ENCODE data around the gene RBM28.
"Not testable (repeated sequence)": the region's sequence is repeated elsewhere in the genome, so short reads cannot be mapped to it uniquely, and the experiment has no call there.

RBM28 gene

GRCh38 chr7:128309124-128309523 lies 34.6 kb downstream of the RBM28 start:
- peaks cover 91% of the 10 kb centered on the region for H3K36me3 ChIP-seq (ENCODE audit: control insufficient read depth, insufficient read depth, low read length)
- no peak overlapping the region for H3K27ac ChIP-seq (ENCODE audit: low read depth, low read length)
- H3K9me3 ChIP-seq (ENCODE audit: control insufficient read depth, insufficient read depth, low read length): no peaks in the 10 kb centered on the region
- no peak overlapping the region for H3K9ac ChIP-seq (ENCODE audit: low read depth, low read length)
- no peaks in the 10 kb centered on the region for H3K27me3 ChIP-seq (ENCODE audit: control insufficient read depth, insufficient read depth, low read length)
- H3K4me3 ChIP-seq (ENCODE audit: low read depth, low read length): no peak overlapping the region
- H3K4me1 ChIP-seq (ENCODE audit: control insufficient read depth, insufficient read depth, low read length): no peaks in the 10 kb centered on the region

DNA sequence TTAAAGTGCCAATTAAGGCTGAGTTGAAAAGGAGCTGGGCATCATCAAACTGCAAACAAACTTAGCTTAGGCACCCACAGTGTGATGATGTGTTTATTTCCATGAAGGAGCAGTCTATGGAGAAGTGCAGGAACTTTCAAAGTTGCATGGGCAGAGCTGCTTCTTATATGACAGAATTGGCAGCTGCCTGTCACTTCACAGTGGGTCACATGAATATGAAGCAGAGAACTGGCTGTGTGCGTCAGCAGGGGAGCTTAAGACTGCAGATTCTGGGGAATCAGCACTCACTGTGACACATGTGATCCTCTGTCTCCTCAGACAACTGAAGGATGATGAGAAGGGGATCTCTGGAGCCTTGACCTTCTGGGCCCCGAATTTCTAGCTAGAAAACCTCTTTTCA lies 36.6 kb downstream of the RBM28 start:
- Histone ChIP-seq H3K36me3 (ENCODE audit: control insufficient read depth, insufficient read depth, low read length) (peaks cover 83% of the 10 kb centered on the region), H3K27me3 (ENCODE audit: control insufficient read depth, insufficient read depth, low read length) (no peaks in the 10 kb centered on the region), H3K9ac (ENCODE audit: low read depth, low read length) (no peak overlapping the region), H3K9me3 (ENCODE audit: control insufficient read depth, insufficient read depth, low read length) (no peaks in the 10 kb centered on the region), H3K4me3 (ENCODE audit: low read depth, low read length) (no peak overlapping the region), H3K4me1 (ENCODE audit: control insufficient read depth, insufficient read depth, low read length) (no peaks in the 10 kb centered on the region; the same call in 1 of the 2 replicates), H3K27ac (ENCODE audit: low read depth, low read length) (no peak overlapping the region)

- H3K9ac ChIP-seq (ENCODE audit: low read depth, low read length): no peak overlapping the region
- H3K27me3 ChIP-seq (ENCODE audit: control insufficient read depth, insufficient read depth, low read length): no peaks in the 10 kb centered on the region
- no peak overlapping the region for H3K27ac ChIP-seq (ENCODE audit: low read depth, low read length)
- peaks cover 19% of the 10 kb centered on the region for H3K4me1 ChIP-seq (ENCODE audit: control insufficient read depth, insufficient read depth, low read length)
- peaks cover 55% of the 10 kb centered on the region for H3K36me3 ChIP-seq (ENCODE audit: control insufficient read depth, insufficient read depth, low read length)
- no peak overlapping the region for H3K4me3 ChIP-seq (ENCODE audit: low read depth, low read length)
- H3K9me3 ChIP-seq (ENCODE audit: control insufficient read depth, insufficient read depth, low read length): no peaks in the 10 kb centered on the region
Measured at GRCh38 chr7:128304212-128304611, 39.5 kb downstream of the RBM28 start.

- Histone ChIP-seq H3K9me3 (ENCODE audit: control insufficient read depth, insufficient read depth, low read length) (no peaks in the 10 kb centered on the region), H3K36me3 (ENCODE audit: control insufficient read depth, insufficient read depth, low read length) (peaks cover 51% of the 10 kb centered on the region), H3K27me3 (ENCODE audit: control insufficient read depth, insufficient read depth, low read length) (no peaks in the 10 kb centered on the region), H3K9ac (ENCODE audit: low read depth, low read length) (no peak overlapping the region), H3K4me1 (ENCODE audit: control insufficient read depth, insufficient read depth, low read length) (peaks cover 24% of the 10 kb centered on the region), H3K27ac (ENCODE audit: low read depth, low read length) (no peak overlapping the region), H3K4me3 (ENCODE audit: low read depth, low read length) (no peak overlapping the region)
Measured at GRCh38 chr7:128303643-128304042, 40.1 kb downstream of the RBM28 start.

DNA sequence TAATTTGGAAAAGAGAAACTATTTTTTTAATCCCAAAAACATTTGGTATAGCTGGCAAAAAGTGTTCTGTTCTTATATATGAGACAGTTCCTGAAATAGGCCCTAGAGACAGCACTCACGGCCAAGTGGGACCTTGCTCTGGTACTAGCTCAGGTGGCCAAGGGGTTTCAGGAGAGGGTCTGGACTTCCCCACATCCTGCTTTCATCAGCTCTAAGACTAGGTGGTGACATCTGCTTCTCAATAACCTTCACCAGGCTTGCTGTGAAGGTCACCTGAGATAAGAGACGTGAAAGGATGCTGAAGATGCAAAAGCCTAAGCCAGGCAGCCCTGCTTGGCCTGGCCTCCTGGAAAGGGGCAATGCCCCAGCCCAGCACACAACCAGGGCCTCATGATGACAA lies 40.6 kb downstream of the RBM28 start:
- Histone ChIP-seq H3K9ac (ENCODE audit: low read depth, low read length) (no peak overlapping the region), H3K27me3 (ENCODE audit: control insufficient read depth, insufficient read depth, low read length) (no peaks in the 10 kb centered on the region), H3K4me1 (ENCODE audit: control insufficient read depth, insufficient read depth, low read length) (peaks cover 27% of the 10 kb centered on the region), H3K4me3 (ENCODE audit: low read depth, low read length) (no peak overlapping the region), H3K36me3 (ENCODE audit: control insufficient read depth, insufficient read depth, low read length) (peaks cover 46% of the 10 kb centered on the region), H3K27ac (ENCODE audit: low read depth, low read length) (no peak overlapping the region), H3K9me3 (ENCODE audit: control insufficient read depth, insufficient read depth, low read length) (no peaks in the 10 kb centered on the region)

DNA sequence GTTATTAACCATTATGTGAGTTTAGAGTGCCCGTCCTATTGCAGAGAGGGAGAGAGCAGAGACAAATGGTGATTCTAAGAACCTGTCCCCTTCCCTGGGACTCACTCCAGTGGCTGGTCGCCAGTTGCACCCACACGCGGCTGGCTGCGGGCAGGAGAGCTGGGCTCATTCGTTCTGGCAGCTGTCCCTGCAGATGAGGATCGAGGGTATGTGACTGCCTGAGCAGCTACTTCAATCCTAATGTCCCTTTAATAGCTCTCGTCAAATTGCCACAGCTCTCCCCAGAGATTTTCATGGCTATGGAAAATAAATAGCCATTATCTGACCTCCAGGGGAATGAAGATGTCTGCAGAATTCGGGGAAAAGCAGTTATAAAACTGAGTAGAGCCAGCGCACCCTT lies 41.6 kb downstream of the RBM28 start:
- peaks cover 27% of the 10 kb centered on the region for H3K4me1 ChIP-seq (ENCODE audit: control insufficient read depth, insufficient read depth, low read length)
- H3K27ac ChIP-seq (ENCODE audit: low read depth, low read length): no peak overlapping the region
- H3K9ac ChIP-seq (ENCODE audit: low read depth, low read length): no peak overlapping the region
- no peaks in the 10 kb centered on the region for H3K27me3 ChIP-seq (ENCODE audit: control insufficient read depth, insufficient read depth, low read length)
- no peaks in the 10 kb centered on the region for H3K9me3 ChIP-seq (ENCODE audit: control insufficient read depth, insufficient read depth, low read length)
- H3K4me3 ChIP-seq (ENCODE audit: low read depth, low read length): no peak overlapping the region
- H3K36me3 ChIP-seq (ENCODE audit: control insufficient read depth, insufficient read depth, low read length): peaks cover 36% of the 10 kb centered on the region

GRCh38 chr7:128299109-128299607 lies 44.5 kb downstream of the RBM28 start:
- Histone ChIP-seq H3K4me1 (ENCODE audit: control insufficient read depth, insufficient read depth, low read length) (peaks cover 27% of the 10 kb centered on the region), H3K27ac (ENCODE audit: low read depth, low read length) (peak overlapping the region; percentile 83), H3K9me3 (ENCODE audit: control insufficient read depth, insufficient read depth, low read length) (no peaks in the 10 kb centered on the region), H3K9ac (ENCODE audit: low read depth, low read length) (no peak overlapping the region), H3K4me3 (ENCODE audit: low read depth, low read length) (peak overlapping the region; percentile 28), H3K36me3 (ENCODE audit: control insufficient read depth, insufficient read depth, low read length) (peaks cover 11% of the 10 kb centered on the region), H3K27me3 (ENCODE audit: control insufficient read depth, insufficient read depth, low read length) (no peaks in the 10 kb centered on the region)

DNA sequence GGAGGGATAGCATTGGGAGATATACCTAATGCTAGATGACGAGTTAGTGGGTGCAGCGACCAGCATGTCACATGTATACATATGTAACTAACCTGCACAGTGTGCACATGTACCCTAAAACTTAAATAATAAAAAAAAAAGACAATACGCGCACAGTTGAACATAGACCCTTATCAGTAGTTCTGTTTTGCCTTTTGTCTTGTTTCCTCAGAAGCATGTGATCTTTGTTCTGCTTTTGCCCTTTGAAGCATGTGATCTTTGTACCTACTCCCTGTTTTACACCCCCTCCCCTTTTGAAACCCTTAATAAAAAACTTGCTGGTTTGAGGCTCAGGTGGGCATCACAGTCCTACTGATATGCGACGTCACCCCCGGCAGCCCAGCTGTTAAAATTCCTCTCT lies 45.7 kb downstream of the RBM28 start:
- H3K27ac ChIP-seq (ENCODE audit: low read depth, low read length); H3K9me3 ChIP-seq (ENCODE audit: control insufficient read depth, insufficient read depth, low read length); H3K27me3 ChIP-seq (ENCODE audit: control insufficient read depth, insufficient read depth, low read length); H3K9ac ChIP-seq (ENCODE audit: low read depth, low read length); H3K4me3 ChIP-seq (ENCODE audit: low read depth, low read length); H3K36me3 ChIP-seq (ENCODE audit: control insufficient read depth, insufficient read depth, low read length): not testable (repeated sequence)
- peaks cover 27% of the 10 kb centered on the region for H3K4me1 ChIP-seq (ENCODE audit: control insufficient read depth, insufficient read depth, low read length)

GRCh38 chr7:128287556-128287955 lies 56.2 kb downstream of the RBM28 start:
- peaks cover 6% of the 10 kb centered on the region for H3K9me3 ChIP-seq (ENCODE audit: control insufficient read depth, insufficient read depth, low read length)
- H3K4me3 ChIP-seq (ENCODE audit: low read depth, low read length): no peak overlapping the region
- no peaks in the 10 kb centered on the region for H3K27me3 ChIP-seq (ENCODE audit: control insufficient read depth, insufficient read depth, low read length)
- no peaks in the 10 kb centered on the region; the same call in 1 of the 2 replicates for H3K36me3 ChIP-seq (ENCODE audit: control insufficient read depth, insufficient read depth, low read length)
- no peak overlapping the region for H3K9ac ChIP-seq (ENCODE audit: low read depth, low read length)
- no peaks in the 10 kb centered on the region for H3K4me1 ChIP-seq (ENCODE audit: control insufficient read depth, insufficient read depth, low read length)
- H3K27ac ChIP-seq (ENCODE audit: low read depth, low read length): no peak overlapping the region

GRCh38 chr7:128284102-128284501 lies 59.6 kb downstream of the RBM28 start:
- Histone ChIP-seq H3K9ac (ENCODE audit: low read depth, low read length) (no peak overlapping the region), H3K27ac (ENCODE audit: low read depth, low read length) (no peak overlapping the region), H3K4me1 (ENCODE audit: control insufficient read depth, insufficient read depth, low read length) (no peaks in the 10 kb centered on the region), H3K9me3 (ENCODE audit: control insufficient read depth, insufficient read depth, low read length) (peaks cover 4% of the 10 kb centered on the region), H3K4me3 (ENCODE audit: low read depth, low read length) (no peak overlapping the region), H3K27me3 (ENCODE audit: control insufficient read depth, insufficient read depth, low read length) (no peaks in the 10 kb centered on the region), H3K36me3 (ENCODE audit: control insufficient read depth, insufficient read depth, low read length) (no peaks in the 10 kb centered on the region)

GRCh38 chr7:128281605-128282380 lies 61.9 kb downstream of the RBM28 start:
- no peaks in the 10 kb centered on the region for H3K36me3 ChIP-seq (ENCODE audit: control insufficient read depth, insufficient read depth, low read length)
- peaks cover 4% of the 10 kb centered on the region for H3K9me3 ChIP-seq (ENCODE audit: control insufficient read depth, insufficient read depth, low read length)
- no peak overlapping the region for H3K4me3 ChIP-seq (ENCODE audit: low read depth, low read length)

More at GRCh38 chr7:128281605-128282380, 61.9 kb downstream of the RBM28 start:
- Histone ChIP-seq H3K27ac (ENCODE audit: low read depth, low read length) (no peak overlapping the region), H3K9ac (ENCODE audit: low read depth, low read length) (no peak overlapping the region), H3K27me3 (ENCODE audit: control insufficient read depth, insufficient read depth, low read length) (no peaks in the 10 kb centered on the region), H3K4me1 (ENCODE audit: control insufficient read depth, insufficient read depth, low read length) (no peaks in the 10 kb centered on the region)
